ENCODE data around the gene DNAJC15.
"Not testable (repeated sequence)": the region's sequence is repeated elsewhere in the genome, so short reads cannot be mapped to it uniquely, and the experiment has no call there.

The DNAJC15 gene

DNA sequence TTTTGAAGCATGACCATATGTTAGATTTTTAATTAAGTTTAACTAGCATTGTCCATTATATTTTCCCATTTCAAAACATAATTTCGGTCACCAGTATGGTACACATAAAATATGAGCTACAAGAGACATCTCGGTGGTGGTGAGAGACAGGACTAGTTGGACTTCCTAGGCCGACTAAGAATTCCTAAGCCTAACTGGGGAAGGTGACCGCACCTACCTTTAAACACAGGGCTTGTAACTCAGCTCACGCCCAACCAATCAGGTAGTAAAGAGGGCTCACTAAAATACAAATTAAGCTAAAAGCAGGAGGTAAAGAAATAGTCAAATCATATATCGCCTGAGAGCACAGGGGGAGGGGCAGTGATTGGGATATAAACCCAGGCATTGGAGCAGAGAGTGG lies 22.9 kb downstream of the DNAJC15 start:
- no peak for DNase-seq

DNA sequence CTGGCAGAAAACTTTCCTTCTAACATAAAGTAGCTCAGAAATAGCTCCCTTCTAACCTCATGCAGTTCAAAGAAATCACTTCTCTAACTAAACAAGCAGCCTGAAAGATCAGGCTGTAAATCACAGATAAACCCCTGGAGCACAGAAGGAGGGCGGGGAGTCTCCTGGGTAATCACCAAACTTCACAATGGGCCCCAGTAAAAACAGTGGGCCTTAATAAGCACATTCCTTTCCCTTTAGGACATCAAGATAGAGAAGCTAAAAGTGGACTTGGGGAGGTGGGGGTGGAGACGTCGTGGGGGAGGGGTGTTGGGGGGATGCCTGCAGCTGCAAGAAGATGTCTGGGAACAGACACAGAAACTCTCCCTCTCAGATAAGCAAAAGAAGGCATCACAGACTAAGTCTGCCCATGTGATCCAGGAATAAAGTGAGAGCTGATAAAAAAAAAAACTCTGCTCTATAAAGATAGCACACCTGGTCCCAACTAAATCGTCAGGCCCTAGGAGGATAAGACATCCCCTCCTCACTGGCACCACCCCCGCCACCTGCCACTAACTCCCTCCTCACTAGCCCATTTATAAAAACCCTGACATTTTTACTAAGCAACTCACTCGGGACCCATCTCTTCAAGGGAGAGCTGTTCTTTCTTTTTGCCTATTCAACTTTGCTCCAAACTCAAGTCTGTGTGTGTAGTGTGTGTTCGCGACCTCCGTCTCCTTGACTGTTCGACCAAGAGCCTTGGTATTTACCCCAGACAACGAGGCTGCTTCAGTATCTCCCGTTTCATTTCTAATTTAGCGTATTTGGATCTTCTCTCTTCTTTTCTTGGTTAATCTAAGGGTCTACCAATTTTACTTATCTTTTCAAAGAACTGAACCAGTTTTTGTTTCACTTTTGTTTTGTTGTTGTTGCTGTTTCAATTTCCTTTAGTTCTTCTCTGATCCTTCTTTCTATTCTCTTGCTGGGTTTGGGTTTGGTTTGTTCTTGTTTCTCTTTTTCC lies 31.7 kb downstream of the DNAJC15 start:
- peak; percentile 44 to 49 for DNase-seq

DNA sequence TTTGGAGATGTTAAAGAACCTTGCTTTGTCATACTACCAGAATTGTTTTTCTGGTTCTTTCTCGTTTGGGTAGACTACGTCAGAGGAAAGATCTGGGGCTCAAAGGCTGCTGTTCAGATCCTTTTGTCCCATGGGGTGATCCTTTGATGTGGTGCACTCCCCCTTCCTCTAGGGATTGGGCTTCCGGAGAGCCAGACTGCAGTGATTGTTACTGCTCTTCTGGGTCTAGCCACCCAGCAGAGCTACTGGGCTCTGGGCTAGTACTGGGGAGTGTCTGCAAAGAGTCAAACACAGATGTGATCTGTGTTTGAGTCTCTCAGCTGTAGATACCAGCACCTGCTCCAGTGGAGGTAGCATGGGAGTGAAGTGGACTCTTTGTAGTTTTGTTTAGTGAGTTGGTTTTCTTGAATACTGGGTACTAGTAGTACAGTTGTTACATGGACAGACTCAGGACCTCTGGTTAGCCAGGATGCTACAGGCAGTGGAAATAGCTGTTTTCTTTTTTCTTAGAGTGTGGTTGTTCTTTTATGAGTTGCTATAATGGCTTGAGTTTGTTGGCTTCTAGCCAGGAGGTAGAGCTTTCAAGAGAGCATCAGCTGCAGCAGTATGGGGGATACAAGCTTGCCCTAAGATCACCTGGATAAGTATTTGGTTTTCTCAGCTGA lies 34.4 kb downstream of the DNAJC15 start:
- no peak for DNase-seq

DNA sequence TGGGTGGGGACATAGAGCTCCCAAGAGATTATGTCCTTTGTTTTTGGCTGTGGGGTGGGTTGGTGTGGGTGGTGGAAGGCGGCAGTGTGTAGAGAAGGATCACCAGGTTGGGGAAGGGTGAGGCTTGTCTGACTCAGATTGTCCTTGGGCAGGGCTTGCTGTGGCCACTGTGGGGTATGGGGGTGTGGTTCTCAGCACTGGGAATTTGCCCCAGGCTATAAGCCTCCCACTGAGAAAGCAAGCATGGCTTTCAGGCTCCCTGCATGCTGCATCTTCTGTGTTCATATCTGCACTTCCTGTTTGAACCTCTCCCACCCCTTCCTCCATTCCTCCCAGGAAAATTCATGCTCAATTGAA lies 34.9 kb downstream of the DNAJC15 start:
- peak; percentile 10 to 49 for DNase-seq

DNA sequence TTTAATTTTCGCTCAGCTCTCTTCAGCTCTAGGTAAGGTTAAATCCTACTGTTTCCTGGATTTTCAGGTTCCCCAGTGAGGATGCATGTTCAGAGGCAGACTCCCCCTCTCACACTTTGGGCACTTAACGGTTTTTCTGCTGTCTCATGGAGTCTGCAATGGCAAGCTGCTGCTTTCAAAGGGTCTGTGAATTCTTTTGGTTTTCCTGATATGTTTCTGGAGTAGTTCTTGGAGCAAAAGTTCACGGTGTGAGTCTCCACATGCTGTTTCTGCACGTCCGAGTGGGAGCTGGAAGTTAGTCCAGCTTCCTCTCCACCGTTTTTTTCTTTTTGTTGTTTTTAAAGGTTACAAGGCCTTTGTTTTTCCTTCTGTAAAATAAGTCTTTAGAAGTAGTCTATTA lies 35.4 kb downstream of the DNAJC15 start:
- DNase-seq, result no peak

DNA sequence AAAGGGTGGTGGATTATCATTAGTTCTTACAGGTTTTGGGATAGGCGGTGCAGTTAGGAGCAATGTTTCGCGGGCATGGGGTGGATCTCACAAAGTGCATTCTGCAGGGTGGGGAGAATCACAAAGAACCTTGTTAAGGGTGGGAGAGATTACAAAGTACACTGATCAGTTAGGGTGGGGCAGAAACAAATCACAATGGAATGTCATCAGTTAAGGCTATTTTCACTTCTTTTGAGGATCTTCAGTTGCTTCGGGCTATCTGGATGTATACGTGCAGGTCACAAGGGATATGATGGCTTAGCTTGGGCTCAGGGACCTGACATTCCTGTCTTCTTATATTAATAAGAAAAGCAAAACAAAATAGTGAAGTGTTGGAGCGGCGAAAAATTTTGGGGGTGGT lies 36.4 kb downstream of the DNAJC15 start:
- DNase-seq, result not testable (repeated sequence)

DNA sequence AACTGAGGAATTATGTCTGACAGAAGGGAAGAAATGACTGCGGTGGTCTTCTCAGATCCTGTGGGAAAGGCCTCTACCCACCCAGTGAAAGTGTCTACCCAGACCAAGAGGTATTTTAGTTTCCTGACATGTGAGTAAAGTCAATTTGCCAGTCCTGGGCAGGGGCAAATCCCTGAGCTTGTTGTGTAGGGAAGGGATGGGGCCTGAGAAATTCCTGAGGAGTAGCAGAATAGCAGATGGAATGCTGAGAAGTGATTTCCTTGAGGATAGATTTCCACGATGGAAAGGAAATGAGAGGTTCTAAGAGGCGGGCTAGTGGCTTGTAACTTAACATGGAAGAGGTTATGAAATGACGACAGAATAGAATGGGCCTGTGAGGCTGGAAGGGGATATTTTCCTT lies 37.4 kb downstream of the DNAJC15 start:
- not testable (repeated sequence) for DNase-seq

DNA sequence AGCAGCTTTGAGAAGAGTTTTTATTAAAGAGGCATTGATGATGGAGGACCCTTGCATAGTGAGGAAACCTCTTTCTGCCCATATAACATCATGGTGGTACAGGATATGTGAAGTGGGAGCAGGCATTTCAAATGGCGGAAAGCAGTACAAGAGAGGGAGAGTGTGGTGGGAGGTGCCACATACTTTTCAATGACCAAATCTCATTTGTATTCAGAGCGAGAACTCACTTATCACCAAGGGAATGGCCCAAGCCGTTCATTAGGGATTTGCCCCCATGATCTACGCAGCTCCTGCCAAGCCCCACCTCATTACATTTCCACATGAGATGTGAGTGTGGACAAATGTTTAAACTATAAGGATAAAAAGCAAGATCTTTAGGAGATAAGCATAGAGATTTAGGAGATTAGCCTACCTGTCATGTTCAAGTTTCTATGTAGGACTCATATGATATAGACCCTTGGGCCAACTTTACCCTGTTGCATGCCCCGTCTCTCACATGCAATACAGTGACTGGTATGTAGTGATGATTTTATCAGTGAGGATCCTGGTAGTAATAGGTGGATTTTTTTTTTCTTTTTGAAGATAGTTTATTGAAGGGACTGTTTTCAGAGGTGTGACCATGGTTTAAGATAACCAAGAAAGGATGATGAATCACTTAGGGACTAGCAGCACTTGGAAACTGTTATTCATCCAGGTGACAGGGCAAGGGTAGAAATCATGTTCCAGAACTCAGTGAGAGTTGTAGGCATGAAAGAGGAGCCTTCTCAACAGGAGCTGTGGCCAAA lies 38.3 kb downstream of the DNAJC15 start:
- no peak for DNase-seq

DNA sequence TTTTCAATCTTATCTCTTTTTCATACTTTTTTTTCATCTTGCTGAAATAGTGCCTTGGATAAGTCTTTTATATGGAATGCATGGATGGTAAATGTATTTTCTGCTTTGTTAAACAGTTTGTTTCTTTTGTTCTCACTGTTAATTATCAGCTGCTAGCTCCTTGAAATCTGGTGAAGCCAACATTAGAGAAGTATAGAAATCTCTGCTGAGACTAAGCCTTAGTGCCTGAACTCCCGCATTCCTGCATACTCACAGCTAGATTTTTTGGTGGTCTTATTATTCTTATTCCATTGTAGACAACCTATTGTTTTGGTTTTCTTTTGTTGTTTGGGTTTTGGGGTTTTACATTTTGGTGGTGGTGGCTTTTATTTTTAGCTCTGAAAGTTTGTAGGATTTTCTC lies 48.4 kb downstream of the DNAJC15 start:
- no peak for DNase-seq

DNA sequence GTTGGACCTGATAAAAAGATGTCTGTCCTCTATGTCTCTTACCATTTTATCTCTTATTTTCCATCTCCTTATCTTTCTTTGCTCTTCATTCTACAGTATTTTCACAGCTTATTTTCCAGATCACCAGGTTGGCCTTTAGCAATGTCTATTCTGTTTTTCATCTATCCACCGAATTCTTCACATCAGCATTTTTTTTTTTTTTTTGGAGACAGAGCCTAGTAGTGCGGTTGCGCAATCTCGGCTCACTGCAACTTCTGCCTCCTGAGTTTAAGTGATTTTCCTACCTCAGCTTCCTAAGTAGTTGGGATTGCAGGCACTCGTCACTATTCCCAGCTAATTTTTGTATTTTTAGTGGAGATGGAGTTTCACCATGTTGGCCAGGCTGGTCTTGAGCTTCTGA lies 49.0 kb downstream of the DNAJC15 start:
- peak in 1 of 2 donors; percentile 18 for DNase-seq

DNA sequence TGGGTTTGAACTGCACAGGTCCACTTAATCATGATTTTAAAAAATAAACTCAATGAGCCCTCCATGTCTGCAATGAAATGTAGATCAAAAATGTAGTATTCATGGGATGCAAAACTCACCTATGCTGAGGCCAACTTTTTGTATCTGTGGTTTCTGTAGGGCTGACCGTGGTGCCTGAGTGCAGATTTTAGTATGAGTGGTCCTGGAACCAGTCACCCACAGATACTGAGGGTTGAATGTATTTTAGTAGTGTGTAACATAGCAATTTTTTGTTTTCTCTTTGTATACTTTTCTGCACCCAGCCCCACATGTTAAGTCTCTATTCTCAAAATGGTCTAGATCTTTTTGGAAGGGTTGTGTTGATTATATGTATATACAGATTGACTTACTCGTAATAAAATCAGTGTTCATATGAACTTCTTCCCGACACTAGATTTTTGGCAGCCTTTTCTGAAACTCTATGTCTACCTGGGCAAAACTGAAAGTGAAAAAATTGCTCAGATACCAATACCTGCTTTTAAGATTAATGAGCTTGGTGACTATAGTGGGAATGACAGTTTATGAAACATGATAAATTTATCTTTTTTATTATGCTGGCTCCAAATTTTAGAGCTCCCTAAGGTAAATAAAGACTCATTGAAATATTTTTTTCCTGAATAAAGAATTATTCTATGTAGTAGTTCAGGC lies 51.6 kb downstream of the DNAJC15 start:
- DNase-seq, result no peak

DNA sequence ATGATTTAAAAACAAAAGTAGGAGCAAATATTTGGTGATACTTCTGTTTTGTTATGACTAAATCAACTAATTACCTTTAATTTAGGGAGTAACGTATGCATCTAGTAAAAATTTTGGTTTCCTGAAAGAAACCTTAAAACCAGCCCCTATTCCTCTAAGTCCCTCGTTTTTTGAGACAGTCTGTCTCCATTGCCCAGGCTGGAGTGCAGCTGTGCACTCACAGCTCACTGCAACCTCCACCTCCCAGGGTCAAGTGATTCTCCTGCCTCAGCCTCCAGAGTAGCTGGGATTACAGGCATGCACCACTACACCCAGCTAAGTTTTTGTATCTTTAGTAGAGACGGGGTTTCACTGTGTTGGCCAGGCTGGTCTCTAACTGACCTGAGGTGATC lies 52.1 kb downstream of the DNAJC15 start:
- not testable (repeated sequence) for DNase-seq

DNA sequence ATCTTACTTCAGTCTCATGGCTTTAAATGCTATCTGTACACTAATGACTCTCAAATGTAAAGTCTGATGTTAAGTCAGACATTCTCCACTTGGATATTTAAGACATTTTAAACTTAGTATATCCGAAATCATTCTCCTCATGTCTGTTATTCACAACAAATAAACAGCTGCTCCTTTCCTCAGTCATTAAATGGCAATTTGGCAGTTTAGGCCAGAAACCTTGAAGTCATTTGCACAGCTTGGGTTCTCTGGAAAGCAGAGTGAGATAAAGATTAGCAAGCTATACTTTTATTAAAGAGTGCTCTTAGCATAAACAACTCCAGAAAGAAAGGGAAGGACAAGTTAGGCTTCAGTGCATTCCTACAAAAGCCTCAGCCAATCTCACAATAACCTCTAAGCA lies 53.7 kb downstream of the DNAJC15 start:
- no peak for DNase-seq

DNA sequence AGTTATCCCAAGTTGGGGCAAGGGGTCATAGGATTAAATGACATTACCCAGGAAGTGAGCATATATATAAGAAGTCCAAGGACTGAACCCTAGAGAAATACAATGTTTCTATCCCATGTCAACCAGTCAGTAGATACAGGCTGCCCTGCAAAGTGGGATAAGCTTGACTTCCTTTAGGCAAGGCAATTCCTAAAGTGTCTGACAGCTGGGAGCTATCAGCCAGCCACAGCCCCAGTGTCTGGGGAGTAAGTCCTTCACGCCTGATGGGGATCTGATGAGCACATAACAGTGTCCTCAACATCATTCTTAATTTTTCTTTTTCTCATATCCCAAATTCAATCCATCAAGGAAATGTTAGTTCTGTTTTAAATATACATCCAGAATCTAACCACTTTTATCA lies 54.1 kb downstream of the DNAJC15 start:
- no peak for DNase-seq

DNA sequence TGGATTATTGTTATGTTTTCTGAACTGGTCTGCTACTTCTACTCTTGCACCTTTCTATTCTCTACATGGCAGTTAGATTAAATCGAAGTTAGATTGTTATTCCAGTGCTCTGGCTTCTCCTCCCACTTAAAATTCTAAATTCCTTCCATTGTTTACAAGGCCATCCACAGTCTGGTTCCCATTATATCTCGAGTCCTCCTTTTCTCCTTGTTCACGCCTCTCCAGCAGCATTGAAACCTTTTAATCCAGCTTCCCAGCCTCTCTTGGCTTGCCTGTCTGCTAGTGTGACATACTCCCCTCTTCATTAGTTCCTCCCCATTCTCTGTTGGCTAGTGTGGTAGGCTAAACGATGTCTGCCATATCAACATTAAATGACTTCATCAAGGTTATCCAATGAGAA lies 54.5 kb downstream of the DNAJC15 start:
- DNase-seq, result no peak

DNA sequence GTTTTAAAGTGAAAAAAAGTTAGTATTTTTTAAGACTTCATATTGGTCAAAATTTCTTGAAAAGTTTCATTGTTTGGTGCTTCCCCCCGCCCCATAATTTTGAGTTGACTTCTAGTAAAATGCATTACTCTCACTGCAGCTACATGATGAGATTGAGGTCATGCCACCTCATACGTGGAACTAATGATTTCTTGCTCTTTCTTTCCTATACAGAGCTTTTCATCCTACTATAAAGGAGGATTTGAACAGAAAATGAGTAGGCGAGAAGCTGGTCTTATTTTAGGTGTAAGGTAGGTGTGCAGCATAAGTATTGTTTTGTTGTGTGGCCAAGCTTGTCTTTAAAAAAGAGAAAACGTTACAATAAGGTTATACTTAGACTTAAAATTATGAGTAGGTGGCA lies 55.0 kb downstream of the DNAJC15 start:
- DNase-seq, result no peak

DNA sequence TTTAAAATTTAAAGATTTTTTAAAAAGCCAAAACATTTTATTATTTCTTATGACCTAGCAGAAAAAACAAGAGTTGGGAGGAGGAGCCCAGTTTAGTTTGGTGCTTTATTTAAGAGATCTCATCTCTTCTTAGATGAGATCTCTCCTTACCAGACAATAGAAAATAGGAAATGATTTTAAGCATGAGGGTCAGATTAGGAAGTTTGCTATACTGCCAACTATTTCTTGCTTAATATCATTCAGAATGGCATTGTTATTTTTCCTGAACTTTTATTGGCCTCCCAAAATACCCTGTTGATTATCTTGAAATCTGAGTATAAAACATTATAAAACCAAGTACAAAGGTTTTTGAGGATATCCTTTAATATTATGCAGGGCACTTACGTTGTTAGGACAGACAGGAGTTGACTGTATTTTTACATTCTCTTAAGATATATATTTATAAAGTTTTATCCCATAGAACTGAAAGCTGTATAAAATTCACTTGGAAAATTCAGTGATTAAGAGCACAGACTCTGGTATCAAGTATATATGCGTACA lies 56.1 kb downstream of the DNAJC15 start:
- no peak for DNase-seq

DNA sequence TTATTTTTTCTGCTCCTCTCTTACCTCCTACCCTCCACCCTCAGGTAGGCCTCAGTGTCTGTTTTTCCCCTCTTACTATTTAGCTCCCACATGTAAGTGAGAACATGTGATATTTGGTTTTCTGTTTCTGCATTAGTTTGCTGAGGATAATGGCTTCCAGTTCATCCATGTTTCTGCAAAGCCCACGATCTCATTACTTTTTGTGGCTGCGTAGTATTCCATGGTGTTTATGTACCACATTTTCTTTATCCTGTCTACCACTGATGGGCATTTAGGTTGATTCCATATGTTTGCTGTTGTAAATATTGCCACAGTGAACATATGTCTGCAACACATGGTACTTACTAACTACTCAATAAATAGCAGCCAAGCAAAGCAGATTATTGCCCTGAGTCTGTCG lies 56.8 kb downstream of the DNAJC15 start:
- no peak for DNase-seq

DNA sequence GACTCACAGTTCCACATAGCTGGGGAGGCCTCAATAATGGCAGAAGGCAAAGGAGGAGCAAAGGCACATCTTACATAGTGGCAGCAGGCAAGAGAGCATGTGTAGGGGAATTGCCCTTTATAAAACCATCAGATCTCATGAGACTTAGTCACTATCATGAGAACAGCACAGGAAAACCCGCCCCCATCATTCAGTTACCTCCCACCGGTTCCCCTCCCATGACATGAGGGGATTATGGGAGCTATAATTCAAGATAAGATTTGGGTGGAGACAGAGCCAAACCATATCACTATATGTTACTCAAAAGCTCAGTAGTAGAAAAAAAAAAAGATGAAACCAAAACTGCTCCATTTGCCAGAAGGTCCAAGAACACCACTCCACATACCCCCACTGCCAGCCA lies 58.5 kb downstream of the DNAJC15 start:
- peak; percentile 22 to 46 for DNase-seq

DNA sequence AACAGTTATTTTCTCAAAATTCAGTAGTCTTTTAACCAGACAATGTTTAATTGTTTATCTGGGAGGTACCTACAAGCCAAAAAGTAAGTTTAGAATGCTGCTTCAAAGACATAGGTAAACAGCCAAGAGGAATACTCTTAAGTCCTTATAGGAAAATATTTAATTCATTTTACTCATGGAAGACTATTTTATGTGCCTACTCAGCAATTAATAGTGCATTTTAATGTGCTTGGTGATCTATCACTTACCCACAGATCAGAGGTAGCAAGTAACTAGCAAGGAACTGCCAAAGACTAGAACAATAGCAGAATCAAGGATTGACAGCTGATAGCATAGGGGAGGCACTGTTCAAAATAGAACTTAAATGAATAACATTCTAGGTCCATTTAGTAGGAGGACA lies 60.4 kb downstream of the DNAJC15 start:
- DNase-seq, result no peak

DNA sequence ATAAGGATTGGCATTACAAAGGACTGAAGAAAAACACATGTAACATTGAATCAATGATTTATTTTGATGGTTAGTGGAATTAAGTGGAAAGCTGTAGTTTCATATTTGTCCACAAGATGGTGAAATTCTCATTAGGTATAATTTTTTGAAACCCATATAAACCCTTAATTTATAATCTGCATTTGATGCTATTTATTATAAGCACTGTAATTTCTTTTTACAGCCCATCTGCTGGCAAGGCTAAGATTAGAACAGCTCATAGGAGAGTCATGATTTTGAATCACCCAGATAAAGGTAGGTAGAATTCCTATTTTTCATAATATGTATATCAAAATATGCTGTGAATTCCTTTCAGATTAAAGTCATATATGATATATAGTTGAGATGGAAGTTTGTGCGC lies 62.2 kb downstream of the DNAJC15 start:
- peak; percentile 3 to 64 for DNase-seq

DNA sequence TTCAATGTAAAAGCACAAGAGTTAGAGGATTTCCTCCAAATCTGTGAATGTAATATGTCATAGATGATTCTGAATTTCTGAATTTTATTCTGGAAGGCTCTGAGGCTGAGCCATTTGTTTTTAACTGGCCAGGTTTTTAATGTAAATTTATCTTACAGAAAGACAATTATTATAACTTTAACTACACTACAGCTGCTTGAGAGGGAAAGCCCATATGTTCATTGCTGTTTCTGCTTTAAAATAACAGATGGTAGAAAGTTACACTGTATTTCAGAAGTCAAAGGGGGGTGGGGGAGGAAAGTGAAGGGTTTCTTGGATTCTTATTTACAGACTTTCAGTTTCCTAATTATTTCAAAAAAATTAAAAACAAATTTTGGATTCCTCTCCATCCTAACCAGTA lies 62.8 kb downstream of the DNAJC15 start:
- no peak for DNase-seq

DNA sequence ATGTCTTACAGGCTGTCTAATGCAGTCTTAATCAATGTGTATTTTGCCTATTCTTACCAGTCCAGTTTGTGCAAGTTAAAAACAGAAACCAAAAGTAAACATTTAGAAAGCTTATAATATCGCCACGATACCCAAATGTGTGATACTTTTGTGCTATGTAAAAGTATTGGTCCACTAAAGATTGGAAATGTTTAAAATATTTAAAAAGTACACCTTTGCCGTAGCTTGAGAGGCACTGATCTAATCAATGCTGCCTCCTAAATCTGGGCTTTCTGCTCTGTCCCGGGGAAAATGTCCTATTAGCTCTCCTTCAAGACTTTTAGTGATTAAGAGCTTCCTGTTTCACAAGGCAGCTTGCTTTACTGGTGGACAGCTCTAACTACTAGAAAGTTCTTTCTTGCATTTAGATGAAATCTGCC lies 64.7 kb downstream of the DNAJC15 start:
- peak; percentile 29 to 40 for DNase-seq

Data from inflammatory macrophage treated with lipopolysaccharide for 1 hour (primary cell).